Measurements from ENCODE around the gene C14orf180. TPM values are rescaled to one million over a fixed set of nuclear protein-coding genes. Genes with fewer than 3 reads are reported as not detected.

Gene C14orf180
- total and polyA plus RNA-seq, 2 of the 8 experiments (the other 6 are each of a cell fraction or from before 2014, with no cell fraction given): not detected

- Histone ChIP-seq H3K27ac (ENCODE audit: low read depth, low read length) (no peak overlapping the region), H3K14ac (ENCODE audit: insufficient read length) (no peak overlapping the region), H3K56ac (replicated peaks; ENCODE audit: insufficient read length, low read depth, low read length) (no peak overlapping the region), H4K8ac (ENCODE audit: extremely low read depth, insufficient read depth, low read length) (no peak overlapping the region), H3K9me3 (ENCODE audit: insufficient read depth in 2 of 2, low read depth in 1 of 2, low read length in 1 of 2) (no peaks in the 10 kb centered on the region), H4K91ac (replicated peaks; ENCODE audit: insufficient read length, low read length) (no peak overlapping the region), H3K4ac (replicated peaks; ENCODE audit: insufficient read length, low read depth, low read length) (no peak overlapping the region), H3K18ac (ENCODE audit: extremely low read depth, low read length) (no peak overlapping the region), H3K4me3 (ENCODE audit: extremely low read depth in 1 of 4, insufficient read depth in 2 of 4, low read depth in 3 of 4, low read length in 4 of 4) (no peak overlapping the region), H2BK5ac (ENCODE audit: low read depth, low read length) (no peak overlapping the region), H2BK15ac (ENCODE audit: low read length) (no peak overlapping the region), H4K20me1 (replicated peaks in 1 of 2; ENCODE audit: control insufficient read depth in 1 of 2, insufficient read depth in 2 of 2, low read length in 2 of 2) (no peaks in the 10 kb centered on the region), H3K4me1 (replicated peaks in 1 of 4; ENCODE audit: control insufficient read depth in 3 of 4, insufficient read depth in 4 of 4, low read length in 3 of 4) (peaks cover 0 to 5% (median 0%) of the 10 kb centered on the region in 4 experiments; a peak in 1 of 7 replicates), H4K5ac (ENCODE audit: insufficient read length, low read depth, low read length) (no peak overlapping the region), H3K79me1 (ENCODE audit: low read depth, low read length) (no peaks in the 10 kb centered on the region), H3K79me2 (ENCODE audit: control insufficient read depth in 1 of 2, insufficient read depth in 2 of 2, low read length in 2 of 2) (no peaks in the 10 kb centered on the region), H3K27me3 (replicated peaks in 1 of 4; ENCODE audit: control insufficient read depth in 3 of 4, extremely low read depth in 1 of 4, insufficient read depth in 3 of 4, low read length in 3 of 4) (peaks cover 0 to 14% (median 7%) of the 10 kb centered on the region in 4 experiments; a peak in 6 of 7 replicates), H2AK5ac (ENCODE audit: low read depth, low read length) (no peak overlapping the region), H2BK12ac (ENCODE audit: low read depth, low read length) (no peak overlapping the region), H2AFZ (ENCODE audit: low read length) (no peak overlapping the region), H3K9ac (replicated peaks in 1 of 4; ENCODE audit: extremely low read depth in 1 of 4, low read depth in 3 of 4, low read length in 3 of 4) (no peak overlapping the region), H3K23me2 (ENCODE audit: low read depth, low read length) (peaks cover 9% of the 10 kb centered on the region; the same call in 1 of the 2 replicates), H2BK120ac (replicated peaks; ENCODE audit: low read depth, low read length) (no peak overlapping the region), H2BK20ac (ENCODE audit: low read length) (no peak overlapping the region), H3K36me3 (ENCODE audit: control insufficient read depth in 2 of 4, insufficient read depth in 4 of 4, low read length in 3 of 4) (no peaks in the 10 kb centered on the region), H3K23ac (ENCODE audit: insufficient read length) (no peak overlapping the region), H3K4me2 (ENCODE audit: insufficient read depth in 1 of 2, low read depth in 2 of 2, low read length in 2 of 2) (no peak overlapping the region)
- CTCF ChIA-PET (ENCODE audit: partially characterized antibody): no interaction called here
- FAIRE-seq: no peak
- POLR2A ChIA-PET (ENCODE audit: partially characterized antibody): no interaction called here
- no peak for DNase-seq (ENCODE audit: low read depth in 1 of 2, low spot score in 2 of 2)
- WGBS, 2 experiments (ENCODE audit: extremely low coverage in 1 of 2, insufficient coverage in 1 of 2, insufficient read length in 1 of 2, insufficient replicate concordance in 2 of 2, low coverage in 1 of 2, low lambda C conversion rate in 2 of 2, missing lambda C conversion rate in 1 of 2): 82% methylated on average over 7 of the region's 7 CpGs; no CpG with 5 or more reads in 1 of the 2 experiments
- TF ChIP-seq SRF (IDR thresholded peaks at IDR 0.05; ENCODE audit: low read depth, low read length): no peak
- TF ChIP-seq YY1 (IDR thresholded peaks at IDR 0.05; ENCODE audit: low read depth, low read length): no peak
- TF ChIP-seq PHF8 (conservative IDR thresholded peaks at IDR 0.05; ENCODE audit: low read depth, low read length): no peak
- no peak for TF ChIP-seq SIRT6 (IDR thresholded peaks at IDR 0.05; ENCODE audit: low read length)
- TF ChIP-seq RNF2 (IDR thresholded peaks at IDR 0.05; ENCODE audit: borderline replicate concordance, low read depth, low read length, missing control alignments, poor library complexity, severe bottlenecking): no peak
- TF ChIP-seq RFX5 (IDR thresholded peaks at IDR 0.05; ENCODE audit: borderline replicate concordance, low read depth, low read length): no peak
- no peak for TF ChIP-seq SP4 (IDR thresholded peaks at IDR 0.05; ENCODE audit: low read length)
- TF ChIP-seq TAF1 (IDR thresholded peaks at IDR 0.05; ENCODE audit: low read depth, low read length): no peak
- TF ChIP-seq SIN3A (conservative IDR thresholded peaks at IDR 0.05 in 1 of 2, IDR thresholded peaks at IDR 0.05 in 1 of 2; ENCODE audit: low read depth in 1 of 2, low read length in 2 of 2): no peak
- no peak for TF ChIP-seq KDM4A (IDR thresholded peaks at IDR 0.05; ENCODE audit: low read depth, low read length, severe bottlenecking)
- no peak for TF ChIP-seq RBBP5 (IDR thresholded peaks at IDR 0.05; ENCODE audit: borderline replicate concordance, low read depth, low read length)
- TF ChIP-seq NRF1 (IDR thresholded peaks at IDR 0.05; ENCODE audit: low read depth, low read length): no peak
- TF ChIP-seq CREB1 (IDR thresholded peaks at IDR 0.05): no peak
- no peak for TF ChIP-seq BRCA1 (IDR thresholded peaks at IDR 0.05; ENCODE audit: low read depth, low read length)
- no peak for TF ChIP-seq CBX5 (IDR thresholded peaks at IDR 0.05; ENCODE audit: low read depth, low read length)
- TF ChIP-seq KDM5A (IDR thresholded peaks at IDR 0.05; ENCODE audit: low read length): no peak
Observed at GRCh38 chr14:104609666-104610065, 30.1 kb downstream of the C14orf180 start.
